GM18858 (cell line): ENCODE results near the gene SLAMF7.
"Not testable (repeated sequence)": the region's sequence is repeated elsewhere in the genome, so short reads cannot be mapped to it uniquely, and the experiment has no call there.

Experiments used
- ATAC-seq: cut with Tn5 transposase; IDR thresholded peaks from one replicate; pipeline ENCODE4 v1.9.1; 2021; ENCODE audit not compliant: unreplicated experiment

Gene SLAMF7

GRCh38 chr1:160720356-160721085 is 18.5 kb upstream of the SLAMF7 start:
- ATAC-seq: no peak

GRCh38 chr1:160721473-160721872 is 17.6 kb upstream of the SLAMF7 start:
- no peak for ATAC-seq

DNA sequence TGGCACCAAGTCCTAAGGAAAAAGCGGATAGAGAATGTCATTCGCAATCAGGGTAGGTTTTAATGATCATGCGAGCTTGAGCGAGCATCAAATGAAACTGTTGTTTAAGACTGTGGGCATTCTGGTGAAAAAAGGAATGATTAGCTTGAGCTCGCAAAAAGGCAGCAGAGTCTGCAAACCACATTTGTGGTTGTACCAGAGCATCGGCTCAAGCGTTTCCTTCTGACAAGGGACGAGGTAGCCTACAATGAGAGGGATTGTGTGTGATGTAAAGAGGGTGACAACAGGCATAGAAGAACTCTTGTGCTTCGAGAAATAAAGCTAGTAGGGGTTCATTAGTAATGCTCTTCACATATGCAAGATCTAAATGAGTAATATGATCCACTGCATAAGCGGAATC is 16.3 kb upstream of the SLAMF7 start:
- ATAC-seq: no peak

- no peak for ATAC-seq
Observed at GRCh38 chr1:160723332-160723731, 15.7 kb upstream of the SLAMF7 start.

- no peak for ATAC-seq
Observed at GRCh38 chr1:160724465-160725242, 14.4 kb upstream of the SLAMF7 start.

GRCh38 chr1:160726114-160726497 is 12.9 kb upstream of the SLAMF7 start:
- ATAC-seq: no peak

DNA sequence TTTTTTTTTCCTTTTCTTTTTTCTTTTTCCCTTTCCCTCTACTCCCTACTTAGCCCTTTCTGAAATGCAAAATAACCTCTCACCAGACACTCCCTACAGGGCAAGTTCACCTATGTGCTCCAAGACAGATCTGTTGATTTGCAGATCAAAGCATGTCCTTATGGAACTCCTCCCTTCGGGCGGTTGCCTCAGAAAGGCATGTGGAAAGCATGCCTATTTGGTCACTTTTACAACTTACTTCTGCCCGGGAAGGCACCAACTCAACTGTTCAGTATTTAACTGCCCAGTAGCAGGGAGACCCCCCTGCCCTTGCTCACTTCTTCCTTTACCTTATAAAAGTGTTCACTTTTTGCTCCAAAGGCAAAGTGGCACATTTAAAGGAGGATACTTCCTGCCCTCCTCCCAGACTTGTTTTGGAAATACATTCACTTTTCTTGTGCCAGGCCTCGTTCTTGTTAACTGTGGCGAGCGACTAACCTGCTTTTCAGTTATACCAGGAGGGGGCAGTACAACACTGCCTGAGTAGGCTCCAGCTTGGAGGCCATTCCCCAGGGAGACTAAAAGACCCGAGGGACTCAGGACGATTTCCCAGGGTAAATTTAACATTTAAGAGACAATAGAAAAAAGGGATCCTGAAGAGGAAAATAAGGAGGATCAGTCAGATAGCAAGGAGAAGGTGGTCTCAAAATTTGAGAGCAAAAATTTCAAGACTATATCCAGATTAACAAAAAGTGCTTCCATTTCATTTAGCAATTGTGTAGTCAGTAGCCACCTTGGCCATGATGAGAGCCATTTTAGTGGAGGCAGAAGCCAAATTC is 12.3 kb upstream of the SLAMF7 start:
- ATAC-seq: no peak

- no peak for ATAC-seq
Observed at GRCh38 chr1:160727316-160727640, 11.8 kb upstream of the SLAMF7 start.

DNA sequence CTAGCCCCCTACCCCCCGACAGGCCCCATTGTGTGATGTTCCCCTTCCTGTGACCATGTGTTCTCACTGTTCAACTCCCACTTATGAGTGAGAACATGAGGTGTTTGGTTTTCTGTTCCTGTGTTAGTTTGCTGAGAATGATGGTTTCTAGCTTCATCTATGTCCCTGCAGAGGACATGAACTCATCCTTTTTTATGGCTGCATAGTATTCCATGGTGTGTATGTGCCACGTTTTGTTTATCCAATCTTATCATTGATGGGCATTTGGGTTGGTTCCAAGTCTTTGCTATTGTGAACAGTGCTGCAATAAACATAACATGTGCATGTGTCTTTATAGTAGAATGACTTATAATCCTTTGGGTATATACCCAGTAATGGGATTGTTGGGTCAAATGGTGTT is 7.5 kb upstream of the SLAMF7 start:
- ATAC-seq: not testable (repeated sequence)

DNA sequence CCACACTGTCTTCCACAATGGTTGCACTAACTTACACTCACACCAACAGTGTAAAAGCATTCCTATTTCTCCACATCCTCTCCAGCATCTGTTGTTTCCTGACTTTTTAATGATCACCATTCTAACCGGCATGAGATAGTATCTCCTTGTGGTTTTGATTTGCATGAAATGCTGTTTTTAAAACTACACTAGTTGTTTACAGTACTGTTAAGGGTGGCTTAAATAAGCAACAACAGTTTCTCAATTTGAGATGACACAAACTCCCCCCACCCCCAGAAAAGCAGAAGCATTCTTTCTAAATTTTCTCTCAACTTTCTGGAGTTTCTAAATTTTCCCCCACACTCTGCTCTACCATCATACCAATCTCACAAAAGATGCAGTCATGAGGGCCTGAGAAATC is 7.1 kb upstream of the SLAMF7 start:
- ATAC-seq: no peak

- ATAC-seq: no peak
Observed at GRCh38 chr1:160733898-160734297, 5.1 kb upstream of the SLAMF7 start.

DNA sequence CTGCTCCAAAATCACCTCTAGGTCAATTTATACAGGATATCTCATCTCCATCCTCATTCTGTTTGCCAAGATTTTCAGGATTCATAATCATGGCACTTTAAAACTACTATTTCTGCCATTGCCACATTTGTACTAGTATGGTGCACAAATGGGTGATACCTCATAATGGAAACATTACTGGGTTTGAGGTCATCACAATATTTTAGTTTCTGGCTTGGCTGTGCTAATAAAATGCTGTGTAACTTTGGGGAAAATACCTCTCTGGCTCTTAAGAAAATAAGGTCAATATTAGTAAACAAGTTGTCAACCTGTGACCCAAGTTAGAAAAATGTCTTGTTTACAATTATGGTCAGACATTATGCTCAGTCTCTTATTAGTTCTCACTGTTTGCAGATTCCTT is 4.7 kb upstream of the SLAMF7 start:
- no peak for ATAC-seq

- ATAC-seq: no peak
Observed at GRCh38 chr1:160738271-160738670, 776 bp upstream of the SLAMF7 start.

DNA sequence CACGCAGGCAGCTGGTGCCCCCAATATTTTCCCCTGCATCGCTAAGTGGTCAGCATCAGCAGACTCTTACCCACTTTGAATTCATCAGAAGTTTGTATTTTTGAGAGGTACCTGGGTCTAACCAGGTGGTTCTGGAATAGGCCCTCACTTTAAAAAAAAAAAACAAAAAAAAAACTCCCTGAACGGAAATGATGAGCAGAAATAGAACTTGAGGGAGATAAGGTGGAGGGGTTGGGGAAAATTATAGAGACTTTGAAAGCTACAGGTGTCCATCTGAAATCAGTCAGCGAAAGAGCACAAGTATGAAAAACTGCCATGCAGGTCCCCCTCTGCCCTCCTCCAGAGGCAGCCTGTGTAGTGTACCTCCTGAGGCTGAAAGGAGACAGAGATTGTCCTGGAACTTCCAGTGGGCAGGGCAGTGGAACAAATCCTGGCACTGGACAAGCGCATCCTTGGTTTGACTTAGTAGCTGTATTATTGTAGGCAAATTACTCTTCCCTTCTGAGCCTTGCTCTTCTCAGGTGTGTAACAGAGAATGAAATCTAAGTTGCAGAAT is 1.2 kb downstream of the SLAMF7 start:
- no peak for ATAC-seq

- no peak for ATAC-seq
Observed at GRCh38 chr1:160741092-160741501, 2.0 kb downstream of the SLAMF7 start.

DNA sequence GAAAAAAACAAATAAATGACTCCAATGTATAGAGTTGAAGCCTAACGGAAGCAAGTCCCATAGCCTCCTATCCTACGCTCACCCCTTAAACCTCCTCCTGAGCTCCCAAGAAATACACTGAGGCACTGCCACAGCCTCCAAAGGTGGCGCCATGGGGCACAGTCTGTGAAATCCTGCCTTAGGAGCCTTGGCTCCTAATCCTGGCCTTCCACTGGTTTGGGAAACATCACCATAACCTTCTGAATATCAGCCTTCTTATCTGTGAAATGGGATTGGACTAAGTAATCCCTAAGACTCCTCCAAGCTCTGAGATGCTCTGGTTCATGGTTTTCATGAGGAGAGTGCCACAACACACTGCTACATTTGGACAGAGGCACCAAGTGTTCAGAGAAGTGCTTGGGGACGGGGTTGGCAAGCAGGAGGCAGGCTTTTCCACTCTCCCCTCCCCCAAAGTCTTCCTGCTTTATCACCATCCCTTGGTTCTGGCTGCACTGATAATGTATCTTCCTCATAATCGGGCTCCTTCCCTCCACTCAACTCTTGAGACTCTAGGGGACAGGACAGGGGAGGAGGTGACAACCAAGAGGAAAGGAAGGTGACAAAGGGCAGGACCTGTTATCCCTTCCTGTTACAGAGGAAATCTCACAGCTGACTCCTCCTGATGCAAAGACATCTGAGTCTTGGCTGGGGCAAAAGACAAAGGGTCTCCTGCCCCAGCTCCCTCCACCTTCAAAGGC is 2.7 kb downstream of the SLAMF7 start:
- ATAC-seq: no peak

DNA sequence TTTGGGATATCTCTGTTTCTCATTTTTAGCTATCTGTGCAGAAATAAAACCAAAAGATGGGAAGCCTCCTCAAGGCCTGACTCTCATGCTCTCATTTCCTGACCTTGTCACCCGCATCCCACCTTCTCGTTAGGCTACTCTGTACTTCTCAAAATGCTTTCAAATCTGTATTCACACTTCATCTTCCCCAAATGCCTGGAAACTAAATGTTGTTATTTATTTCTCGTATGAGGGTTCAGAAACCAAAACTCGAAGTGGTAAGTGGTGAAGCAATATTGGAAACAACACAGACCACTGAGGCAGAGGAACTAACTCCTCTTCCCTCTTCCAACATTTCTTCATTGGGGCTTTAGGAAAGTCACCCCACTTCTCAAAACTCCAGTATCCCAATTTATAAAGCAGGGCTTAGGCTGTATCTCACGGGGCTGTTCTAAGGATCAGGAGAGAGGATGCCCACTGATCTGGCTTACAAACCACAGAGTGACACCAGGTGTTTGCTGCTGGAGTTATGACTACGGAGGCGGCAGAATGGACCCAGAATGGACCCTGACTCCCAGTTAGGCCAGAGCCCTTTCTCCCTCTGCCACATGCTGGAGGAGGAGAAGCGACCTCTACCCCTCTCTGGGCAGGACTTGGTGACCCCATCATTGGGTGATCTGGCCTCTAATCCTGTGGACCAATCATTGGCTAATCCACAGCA is 3.5 kb downstream of the SLAMF7 start:
- ATAC-seq: no peak

DNA sequence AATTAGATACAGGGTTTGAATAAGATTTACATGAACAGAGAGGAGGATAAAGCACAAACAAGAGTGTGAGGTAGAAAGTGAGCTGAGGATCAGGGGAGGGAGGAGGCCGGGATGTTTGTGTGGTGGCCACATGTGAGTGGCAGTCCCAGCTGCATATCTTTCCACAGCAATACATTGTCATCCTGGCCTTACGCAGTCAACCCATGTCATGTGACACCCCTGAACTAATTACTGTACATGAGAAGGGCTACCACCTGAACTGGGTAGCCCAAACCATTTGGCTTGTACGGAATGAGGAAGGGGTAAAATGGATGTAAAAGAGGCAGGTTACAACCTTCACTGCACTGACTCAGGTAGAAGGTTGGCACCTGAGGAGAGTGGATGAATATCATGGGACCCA is 4.2 kb downstream of the SLAMF7 start:
- no peak for ATAC-seq

DNA sequence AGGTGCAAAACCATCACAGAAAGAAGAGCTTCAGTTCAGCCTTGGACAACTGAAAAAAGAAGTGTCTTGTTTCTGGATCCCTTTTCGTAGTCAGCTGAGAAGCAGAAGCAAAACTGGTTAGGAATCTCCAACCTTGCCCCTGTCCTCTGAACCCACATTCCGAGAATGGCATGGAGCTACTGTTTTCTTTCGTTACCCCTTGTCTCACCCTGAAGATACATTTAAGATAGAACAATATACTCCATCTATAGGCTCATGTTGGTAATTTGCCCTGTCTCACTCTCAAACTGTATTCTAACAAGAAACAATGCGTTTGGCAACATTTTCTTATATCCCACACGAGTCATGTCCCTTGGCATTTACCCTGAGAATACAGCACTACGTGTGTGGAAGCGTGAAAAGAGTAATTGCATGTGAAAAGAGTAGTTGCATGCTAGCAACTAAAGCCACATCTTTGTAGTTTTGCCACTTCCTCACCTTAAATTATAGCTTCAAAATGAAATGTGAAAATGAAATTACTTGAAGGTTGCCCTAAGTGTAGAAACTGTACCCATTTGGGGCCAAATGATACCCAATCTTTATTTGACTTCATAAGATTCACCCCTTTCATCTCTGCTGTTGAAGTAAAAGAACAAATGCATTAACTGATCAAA is 5.3 kb downstream of the SLAMF7 start:
- no peak for ATAC-seq
